PC-3 (cell line): ENCODE data around the gene AMIGO3.

Source experiments
- CTCF ChIP-seq: fragments of 300-600 bp; sonication (generic); conservative IDR thresholded peaks from 2 replicates; pipeline ENCODE4 v1.5.1; 2017; ENCODE audit warnings: antibody characterized with exemption, low read depth, mild to moderate bottlenecking, low read length
- EZH2 ChIP-seq: fragments of 300-600 bp; sonication (generic); IDR thresholded peaks from one replicate; pipeline ENCODE4 v1.6.1; 2017; ENCODE audit warnings: antibody characterized with exemption, mild to moderate bottlenecking, low read length; ENCODE audit not compliant: unreplicated experiment
- EZH2phosphoT487 ChIP-seq: fragments of 300-600 bp; sonication (generic); IDR thresholded peaks from 2 replicates; pipeline ENCODE4 v1.6.1; 2018; ENCODE audit warnings: mild to moderate bottlenecking, antibody characterized with exemption, low read length, borderline replicate concordance

DNA sequence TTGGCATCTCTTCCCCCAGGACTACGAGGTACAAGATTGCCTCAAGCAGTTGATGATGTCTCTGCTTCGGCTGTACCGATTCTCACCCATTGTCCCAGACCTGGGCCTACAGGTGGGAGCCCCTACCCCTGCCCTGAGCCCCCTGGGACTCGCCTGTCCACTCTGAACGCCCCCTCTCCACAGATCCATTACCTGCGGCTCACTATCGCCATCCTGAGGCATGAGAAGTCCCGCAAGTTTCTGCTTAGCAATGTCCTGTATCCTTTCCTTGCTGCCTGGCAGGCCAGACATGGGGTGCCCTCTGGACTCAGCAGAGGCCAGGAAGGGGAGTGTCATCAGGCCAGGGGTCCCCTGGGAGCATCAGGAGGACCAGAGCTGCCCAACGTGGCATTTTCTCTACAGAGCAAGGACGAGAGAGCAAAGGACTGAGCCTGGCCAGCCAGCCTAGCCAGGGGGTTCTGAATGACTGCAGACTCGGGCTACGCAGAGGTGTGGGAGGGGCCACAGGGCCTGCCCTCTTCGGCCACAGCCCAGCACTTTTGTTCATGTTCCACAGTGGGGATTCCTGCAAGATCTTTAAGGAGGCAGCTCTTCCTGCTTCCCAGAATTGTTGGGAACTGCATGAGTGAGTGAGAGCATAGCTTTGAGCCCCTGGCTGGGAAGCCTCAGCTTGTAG lies 18.9 kb downstream of the AMIGO3 start:
- TF ChIP-seq CTCF (peak; percentile 46), EZH2 (no peak), EZH2phosphoT487 (no peak)
